Articular chondrocyte of knee joint (primary cell): ENCODE results near the gene LDB1. TPM values are rescaled to one million over a fixed set of nuclear protein-coding genes. Genes with fewer than 3 reads are reported as not detected.

Experiments
- small RNA-seq: library from RNA; depleted of rRNA; stranded (forward); fragments of <200 nt; gene quantifications from one replicate; pipeline ENCODE3, GENCODE V24; 2012
- total RNA-seq: library from RNA; depleted of rRNA; stranded (reverse); fragments of >200 nt; gene quantifications from 2 replicates; pipeline ENCODE4 v1.2.3, GENCODE V29; 2012

Gene LDB1, protein sequence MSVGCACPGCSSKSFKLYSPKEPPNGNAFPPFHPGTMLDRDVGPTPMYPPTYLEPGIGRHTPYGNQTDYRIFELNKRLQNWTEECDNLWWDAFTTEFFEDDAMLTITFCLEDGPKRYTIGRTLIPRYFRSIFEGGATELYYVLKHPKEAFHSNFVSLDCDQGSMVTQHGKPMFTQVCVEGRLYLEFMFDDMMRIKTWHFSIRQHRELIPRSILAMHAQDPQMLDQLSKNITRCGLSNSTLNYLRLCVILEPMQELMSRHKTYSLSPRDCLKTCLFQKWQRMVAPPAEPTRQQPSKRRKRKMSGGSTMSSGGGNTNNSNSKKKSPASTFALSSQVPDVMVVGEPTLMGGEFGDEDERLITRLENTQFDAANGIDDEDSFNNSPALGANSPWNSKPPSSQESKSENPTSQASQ
- total RNA-seq = 35.4 and 40.4 TPM in 2 replicates

DNA sequence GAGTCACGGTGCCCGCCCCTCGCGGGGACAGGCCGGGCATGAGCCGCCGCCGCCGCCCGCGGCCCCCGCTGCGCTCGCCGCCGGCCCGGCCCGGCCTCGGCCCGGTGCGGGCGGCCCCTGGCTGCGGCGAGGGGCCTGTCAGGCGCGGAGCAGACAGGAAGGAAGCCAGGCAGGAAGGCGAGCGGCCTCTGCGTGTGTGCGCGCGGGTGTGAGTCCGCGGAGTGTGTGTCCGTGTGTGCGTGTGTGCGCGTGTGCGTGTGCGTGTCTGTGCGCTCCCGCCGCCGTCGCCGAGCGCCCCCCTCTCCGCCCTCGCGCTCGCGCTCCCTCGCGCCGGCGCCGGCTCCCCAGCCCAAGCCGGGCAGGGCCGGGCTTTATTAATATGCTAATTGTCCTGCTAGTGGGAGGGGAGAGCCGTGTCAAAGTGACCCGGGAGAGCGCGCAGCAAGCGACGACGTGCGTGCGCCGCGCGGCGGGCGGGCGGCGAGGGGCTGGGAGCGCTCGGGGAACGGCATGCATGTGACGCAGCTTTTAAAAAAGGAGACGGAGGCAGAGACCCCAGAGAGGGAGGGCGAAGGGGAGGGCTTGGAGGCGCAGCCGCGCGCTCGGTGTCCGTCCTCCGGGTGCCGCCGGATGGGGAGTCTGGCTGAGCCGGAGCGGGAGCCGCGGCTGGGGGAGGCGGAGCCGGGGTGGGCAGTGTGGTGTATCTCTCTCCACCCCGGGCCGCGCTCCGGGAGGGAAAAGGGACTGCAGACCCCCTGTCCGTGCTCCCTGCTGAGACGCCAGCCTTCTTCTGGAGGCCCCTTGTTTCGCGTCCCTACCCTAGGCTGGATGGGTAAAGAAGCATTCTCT is at the start of gene LDB1:
Gene LDB1, minus strand, starts transcription at position 227 of the 849 bp plus-strand sequence. CDS start 258 bp downstream, outside the sequence.

GRCh38 chr10:102151774-102152544 is 31.8 kb upstream of the LDB1 start, which contains the start of gene NOLC1:
TSS of gene NOLC1 (plus strand) at chr10:102152389. CDS start at chr10:102152411, 22 bp downstream.

GRCh38 chr10:102132563-102133372 is 12.6 kb upstream of the LDB1 start, which contains the start of gene PPRC1:
TSS of gene PPRC1 (plus strand) at chr10:102133040. CDS start at chr10:102133069, 29 bp downstream.

GRCh38 chr10:102064868-102065560 is 55.2 kb downstream of the LDB1 start, which contains the start of gene HPS6:
TSS of gene HPS6 (plus strand) at chr10:102065349. CDS start at chr10:102065475, 126 bp downstream.

Small RNA genes within 50 kb of the gene (small RNA-seq; reads per million reads assigned to genes)
- not detected for gene AL500527.1
- gene AL500527.2 = not detected

Other genes with a start within 250 kb of the LDB1 start
- 13.5 and 14.9 TPM in 2 replicates for gene ARMH3, start 64.2 kb downstream of the LDB1 start, total RNA-seq
- 20.3 and 27.2 TPM in 2 replicates for gene HPS6, start 55.0 kb downstream of the LDB1 start, total RNA-seq
- 15.4 and 17.3 TPM in 2 replicates for gene PPRC1, start 12.7 kb upstream of the LDB1 start, total RNA-seq
- gene NOLC1, start 32.0 kb upstream of the LDB1 start, total RNA-seq = 23.9 and 26.4 TPM in 2 replicates
- gene ELOVL3, start 105.9 kb upstream of the LDB1 start, total RNA-seq = 0.65 TPM in 2 replicates
- 0.11 and 0.13 TPM in 2 replicates for gene PITX3, start 121.1 kb upstream of the LDB1 start, total RNA-seq
- 42.8 and 45.3 TPM in 2 replicates for gene GBF1, start 125.2 kb upstream of the LDB1 start, total RNA-seq